GM19099 (cell line): Measurements from ENCODE around the gene PHF20.
A peak's percentile ranks its signal among the peaks of the same experiment; 100 is the strongest.

Source experiments
- POLR2A ChIP-seq: IDR thresholded peaks from 3 replicates; pipeline ENCODE4 v1.6.1; 2011; ENCODE audit warnings: low read depth; ENCODE audit not compliant: insufficient read length; ENCODE audit errors: extremely low read depth

The PHF20 gene

GRCh38 chr20:35771689-35772562 is at the start of gene PHF20:
TSS of gene PHF20 (plus strand) at chr20:35772015. CDS start at chr20:35801523, 29,508 bp downstream.
- peak; percentile 83 for TF ChIP-seq POLR2A

DNA sequence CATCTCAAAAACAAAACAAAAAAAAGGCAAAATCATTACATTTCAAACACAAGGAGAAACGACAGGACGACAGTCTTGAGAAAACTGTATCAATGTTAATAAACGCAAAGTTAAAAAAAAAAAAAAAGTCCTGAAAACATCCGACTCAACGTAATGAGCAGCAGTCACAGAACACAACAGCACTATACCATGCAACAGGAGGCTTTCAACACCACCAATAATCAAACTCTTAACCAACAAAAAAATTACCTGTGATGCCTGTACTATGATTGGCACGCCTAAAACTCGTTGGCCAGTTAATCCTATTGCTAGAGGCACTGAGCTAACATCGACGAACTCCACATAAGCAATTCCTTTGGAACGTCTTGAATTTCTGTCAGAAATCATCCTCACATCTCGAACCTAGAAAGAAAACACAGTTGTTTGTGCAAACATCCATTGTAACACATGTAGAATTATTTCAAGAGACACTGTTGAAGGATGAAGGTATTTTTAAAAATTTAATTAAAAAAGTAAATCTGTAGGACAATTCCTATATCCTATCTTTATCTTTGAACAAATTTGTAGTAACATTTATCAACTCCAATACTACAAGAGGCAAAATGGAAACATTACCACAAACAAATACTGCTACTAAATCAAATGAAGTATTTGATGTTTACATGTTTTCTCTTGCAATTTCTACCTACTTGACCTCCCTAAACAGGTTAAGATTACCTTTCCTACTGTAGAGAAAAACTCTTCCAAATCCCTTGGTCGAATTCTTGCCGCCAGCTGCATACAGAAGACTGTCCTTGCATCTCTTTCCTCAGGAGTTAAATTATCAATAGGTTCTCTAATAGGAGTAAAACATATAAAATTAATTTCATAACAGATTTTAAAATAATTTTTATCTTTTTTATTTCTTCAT is 47.2 kb upstream of the PHF20 start:
- no peak for TF ChIP-seq POLR2A

GRCh38 chr20:35726842-35727711 is 44.7 kb upstream of the PHF20 start:
- TF ChIP-seq POLR2A = no peak

GRCh38 chr20:35729283-35729807 is 42.5 kb upstream of the PHF20 start:
- TF ChIP-seq POLR2A = no peak

DNA sequence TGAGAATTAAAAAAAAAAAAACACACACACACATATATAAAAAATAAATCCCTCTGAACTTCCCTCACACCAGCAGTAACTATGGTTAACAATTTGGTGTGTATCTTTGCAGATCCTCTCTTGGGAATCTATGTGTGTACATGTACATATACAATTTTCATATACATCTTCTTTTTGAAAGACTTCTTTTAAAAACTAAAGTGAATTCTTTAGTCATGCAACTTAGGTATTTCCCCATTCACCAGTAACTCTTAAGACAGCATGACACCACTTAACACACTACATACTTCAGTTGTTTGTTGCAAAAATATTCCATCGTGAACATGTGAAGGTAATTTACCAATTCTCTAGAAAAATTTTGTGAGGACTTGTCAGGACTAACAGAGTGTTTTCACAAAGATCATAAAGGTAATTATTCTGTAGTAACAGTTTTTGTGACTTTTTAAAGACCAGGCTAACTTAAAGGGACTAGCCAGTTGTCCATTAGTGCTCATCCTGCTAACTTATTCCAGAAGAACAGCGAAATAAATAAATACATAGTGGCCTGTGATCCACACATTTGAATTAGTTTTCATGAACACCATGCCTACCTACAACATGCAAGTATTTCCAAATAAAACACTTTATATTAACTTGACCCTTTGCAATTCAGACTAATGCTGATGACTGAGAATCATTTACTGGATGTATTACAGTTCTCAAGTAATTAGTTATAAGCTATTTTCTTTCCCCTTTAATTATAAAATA is 41.8 kb upstream of the PHF20 start:
- TF ChIP-seq POLR2A = no peak

- TF ChIP-seq POLR2A = no peak
Measured at GRCh38 chr20:35730583-35731468, 41.0 kb upstream of the PHF20 start.

- TF ChIP-seq POLR2A = peak; percentile 13
Measured at GRCh38 chr20:35731469-35731788, 40.4 kb upstream of the PHF20 start.

DNA sequence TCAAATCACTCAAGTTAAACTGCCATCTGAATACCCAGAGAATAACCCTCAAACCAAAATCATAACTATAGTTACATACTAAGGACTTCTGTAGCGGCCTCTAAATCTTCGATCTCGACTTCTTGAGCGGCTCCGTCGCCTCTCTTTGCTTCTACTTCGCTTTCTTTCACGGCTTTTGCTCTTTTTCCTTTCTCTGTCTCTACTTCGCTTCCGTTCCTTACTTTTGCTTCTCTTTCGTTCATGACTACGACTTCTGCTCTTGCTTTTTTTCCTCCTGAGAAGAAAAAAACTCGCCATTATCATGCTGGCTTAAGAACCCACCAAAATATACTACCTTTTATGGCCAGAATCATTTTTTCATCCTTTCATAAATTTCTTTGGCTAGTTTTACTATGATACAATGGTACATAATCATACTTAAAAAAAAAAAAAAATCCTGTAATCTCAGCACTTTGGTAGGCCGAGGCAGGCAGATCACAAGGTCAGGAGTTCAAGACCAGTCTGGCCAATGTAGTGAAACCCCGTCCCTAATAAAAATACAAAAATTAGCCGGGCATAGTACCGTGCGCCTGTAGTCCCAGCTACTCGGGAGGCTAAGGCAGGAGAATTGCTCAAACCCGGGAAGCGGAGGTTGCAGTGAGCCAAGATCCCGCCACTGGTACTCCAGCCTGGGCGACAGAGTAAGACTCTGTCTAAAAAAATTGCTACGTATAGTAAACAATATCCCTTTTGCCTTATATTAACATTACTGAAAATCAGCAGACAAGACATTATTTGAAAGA is 39.8 kb upstream of the PHF20 start:
- TF ChIP-seq POLR2A = no peak

DNA sequence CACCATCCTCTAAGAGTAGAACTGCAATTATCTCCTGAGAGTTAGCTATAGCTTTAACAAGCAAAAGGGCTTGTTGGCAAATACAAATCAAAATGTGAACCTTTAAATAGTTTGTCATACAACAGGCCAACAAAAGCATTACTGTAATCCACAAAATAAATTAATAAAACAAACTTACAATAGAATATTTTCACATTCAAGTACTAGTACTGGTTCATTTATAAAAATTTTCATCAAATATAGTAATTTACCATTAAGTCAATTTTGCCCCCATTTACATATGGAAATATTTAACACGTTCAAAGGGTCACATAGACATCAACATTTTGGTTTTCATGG is 39.2 kb upstream of the PHF20 start:
- TF ChIP-seq POLR2A = no peak

DNA sequence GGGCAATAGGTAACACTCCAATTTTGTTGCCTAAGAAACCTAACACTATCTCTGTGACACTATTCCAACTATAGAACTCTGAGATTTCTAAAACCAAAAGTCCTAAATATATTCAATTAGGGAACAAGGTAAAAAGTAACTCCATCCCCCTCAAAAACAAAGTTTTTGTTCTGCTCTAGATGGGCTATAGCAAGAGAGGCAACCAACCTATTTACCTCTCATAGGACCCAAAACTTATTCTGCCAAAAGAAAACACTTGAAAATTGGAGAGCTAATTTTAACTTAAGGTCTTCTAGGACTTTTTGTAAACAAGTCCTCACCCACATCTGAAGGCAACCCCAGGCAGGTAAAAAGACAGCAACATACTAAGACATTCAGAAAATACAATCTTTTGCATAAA is 37.4 kb upstream of the PHF20 start:
- TF ChIP-seq POLR2A = no peak

DNA sequence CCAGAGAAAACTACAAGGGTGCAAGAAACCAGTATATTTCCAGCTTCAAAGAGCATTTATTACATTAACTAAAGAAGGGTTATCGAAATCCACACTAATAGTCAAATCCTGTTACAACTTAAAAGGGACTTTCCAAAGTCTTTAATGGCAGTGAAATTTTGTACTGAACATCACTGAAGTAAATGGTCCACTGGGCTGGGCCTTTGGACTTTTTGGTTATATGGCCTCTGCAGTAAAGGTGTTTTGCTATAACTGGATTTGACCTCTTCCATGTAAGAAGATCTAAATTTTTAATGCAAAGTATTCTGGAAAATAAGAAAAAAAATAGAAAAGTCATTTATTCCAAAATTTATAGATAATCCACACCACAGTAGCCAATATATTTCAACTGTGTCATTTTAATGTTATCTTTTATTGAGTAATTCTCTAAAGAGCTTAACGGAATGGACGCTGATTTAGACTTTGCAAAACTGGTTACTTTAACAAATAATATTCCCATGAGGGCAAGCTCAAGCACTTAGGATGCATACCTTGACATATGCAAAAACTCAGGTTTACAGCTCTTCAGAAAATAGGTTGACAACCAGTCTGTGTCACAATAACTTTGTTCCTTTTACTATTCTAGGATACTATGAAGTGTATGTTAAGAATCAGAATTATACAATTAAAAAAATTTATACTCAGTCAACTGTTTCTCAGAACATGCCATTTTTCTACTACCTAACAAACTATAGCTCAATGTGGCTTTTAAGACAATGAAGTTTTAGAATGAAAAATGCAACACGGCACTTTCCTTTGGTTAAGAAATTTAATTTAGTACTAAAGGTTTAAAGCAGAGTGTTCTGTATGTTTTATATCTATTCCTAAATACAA is 36.8 kb upstream of the PHF20 start:
- TF ChIP-seq POLR2A = no peak
